Activated T-cell treated with anti-CD3 and anti-CD28 coated beads, Interleukin-2, amount 50 U/mL, for 48 hours (primary cell): ENCODE measurements around the gene PNLIPRP1.

Experiments used
- DNase-seq, 2 experiments: peaks; one replicate each; pipeline ENCODE4 v3.0.0-alpha.2; 2020

PNLIPRP1 gene

GRCh38 chr10:116590590-116591444, at the start of gene PNLIPRP1:
PNLIPRP1 (plus strand) TSS chr10:116590959; CDS start chr10:116591130, 171 bp downstream.
- DNase-seq, result no peak

GRCh38 chr10:116542007-116542677, 48.6 kb upstream of the PNLIPRP1 start:
- DNase-seq, result no peak

GRCh38 chr10:116545122-116545521, 45.6 kb upstream of the PNLIPRP1 start:
- no peak for DNase-seq

GRCh38 chr10:116545756-116546155, 45.0 kb upstream of the PNLIPRP1 start, which contains the start of gene PNLIP:
PNLIP (plus strand) TSS chr10:116545931; CDS start chr10:116546093, 162 bp downstream.
- no peak for DNase-seq

- no peak for DNase-seq
Observed at GRCh38 chr10:116548301-116548700, 42.5 kb upstream of the PNLIPRP1 start.

- DNase-seq, result no peak
Observed at GRCh38 chr10:116553378-116553980, 37.3 kb upstream of the PNLIPRP1 start.

- no peak for DNase-seq
Observed at GRCh38 chr10:116554628-116555027, 36.1 kb upstream of the PNLIPRP1 start.

- DNase-seq, result no peak
Observed at GRCh38 chr10:116555880-116556279, 34.9 kb upstream of the PNLIPRP1 start.

- no peak for DNase-seq
Observed at GRCh38 chr10:116557305-116557880, 33.4 kb upstream of the PNLIPRP1 start.

GRCh38 chr10:116565534-116565933, 25.2 kb upstream of the PNLIPRP1 start:
- no peak for DNase-seq

- DNase-seq, result no peak
Observed at GRCh38 chr10:116566932-116567331, 23.8 kb upstream of the PNLIPRP1 start.

GRCh38 chr10:116567335-116567734, 23.4 kb upstream of the PNLIPRP1 start:
- no peak for DNase-seq

- no peak for DNase-seq
Observed at GRCh38 chr10:116574797-116575196, 16.0 kb upstream of the PNLIPRP1 start.

- no peak for DNase-seq
Observed at GRCh38 chr10:116587878-116588591, 2.7 kb upstream of the PNLIPRP1 start.

GRCh38 chr10:116588995-116589394, 1.8 kb upstream of the PNLIPRP1 start:
- no peak for DNase-seq

GRCh38 chr10:116589926-116590325, 833 bp upstream of the PNLIPRP1 start:
- DNase-seq, result no peak

- no peak for DNase-seq
Observed at GRCh38 chr10:116593139-116593740, 2.5 kb downstream of the PNLIPRP1 start.

GRCh38 chr10:116594525-116595035, 3.8 kb downstream of the PNLIPRP1 start:
- DNase-seq, result no peak

- no peak for DNase-seq
Observed at GRCh38 chr10:116596062-116596461, 5.3 kb downstream of the PNLIPRP1 start.

GRCh38 chr10:116597543-116597942, 6.8 kb downstream of the PNLIPRP1 start:
- DNase-seq, result no peak

- DNase-seq, result no peak
Observed at GRCh38 chr10:116598329-116598728, 7.6 kb downstream of the PNLIPRP1 start.

GRCh38 chr10:116599991-116600390, 9.2 kb downstream of the PNLIPRP1 start:
- DNase-seq, result no peak
